Epithelial cell of proximal tubule (primary cell): ENCODE measurements around the gene SPEF2. TPM values are rescaled to one million over a fixed set of nuclear protein-coding genes. Genes with fewer than 3 reads are reported as not detected.

ENCODE experiments used
- DNase-seq: peaks from one replicate; pipeline ENCODE4 v3.0.0-alpha.2; 2011; ENCODE audit warnings: low read depth
- H3K4me3 ChIP-seq: 2 replicates; pipeline ENCODE4 v1.5.1; 2011; ENCODE audit warnings: low read depth, mild to moderate bottlenecking, low read length
- CTCF ChIP-seq: conservative IDR thresholded peaks from 2 replicates; pipeline ENCODE4 v1.5.1; 2012; ENCODE audit warnings: low read depth, mild to moderate bottlenecking, low read length
- total RNA-seq: library from RNA; depleted of rRNA; stranded (reverse); fragments of >200 nt; gene quantifications from 2 replicates; pipeline ENCODE4 v1.2.3, GENCODE V29; 2015

SPEF2 gene
- total RNA-seq, 1 donor from 2014 or later = 2.3 TPM

DNA sequence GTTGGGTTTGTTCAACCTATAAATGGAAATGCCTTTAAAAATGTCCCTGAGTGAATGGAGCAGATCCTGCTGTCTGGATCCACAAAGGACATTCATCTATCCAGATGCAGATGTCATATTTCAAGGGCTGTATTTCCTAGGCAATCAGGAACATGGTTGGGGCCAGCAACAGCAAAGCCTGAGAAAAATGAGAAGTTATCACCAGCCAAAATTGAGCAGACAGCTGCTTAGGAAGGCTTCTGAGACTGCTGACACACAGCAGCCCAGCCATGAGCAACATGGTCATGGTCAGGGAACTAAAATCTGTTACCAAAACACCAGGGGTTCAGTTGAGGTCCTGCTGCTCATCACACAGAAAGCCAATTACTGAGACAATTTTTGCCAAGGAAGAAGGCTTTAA, 229.8 kb downstream of the SPEF2 start:
- TF ChIP-seq CTCF = no peak
- no peak overlapping the region for H3K4me3 ChIP-seq
- DNase-seq = no peak

DNA sequence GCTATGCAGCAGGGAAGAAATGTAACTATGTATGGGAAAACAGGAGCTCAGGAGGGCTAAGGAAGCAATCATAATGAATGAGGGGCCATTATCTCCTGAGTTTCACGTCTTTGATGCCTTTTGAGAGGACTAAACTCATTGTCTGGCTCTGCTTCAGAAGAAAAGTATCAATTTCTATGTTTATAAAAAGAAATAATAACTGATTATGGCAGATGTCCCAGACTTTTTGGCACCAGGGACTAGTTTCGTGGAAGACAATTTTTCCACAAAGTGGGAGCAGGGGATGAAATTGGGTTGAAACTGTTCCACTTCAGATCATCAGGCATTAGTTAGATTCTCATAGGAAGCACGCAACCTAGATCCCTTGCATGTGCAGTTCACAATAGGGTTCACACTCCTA, 230.3 kb downstream of the SPEF2 start:
- no peak for DNase-seq
- H3K4me3 ChIP-seq = no peak overlapping the region
- no peak for TF ChIP-seq CTCF

- no peak overlapping the region for H3K4me3 ChIP-seq
- TF ChIP-seq CTCF = no peak
- no peak for DNase-seq
These were observed 232.2 kb downstream of the SPEF2 start for GRCh38 chr5:35849860-35850259.

DNA sequence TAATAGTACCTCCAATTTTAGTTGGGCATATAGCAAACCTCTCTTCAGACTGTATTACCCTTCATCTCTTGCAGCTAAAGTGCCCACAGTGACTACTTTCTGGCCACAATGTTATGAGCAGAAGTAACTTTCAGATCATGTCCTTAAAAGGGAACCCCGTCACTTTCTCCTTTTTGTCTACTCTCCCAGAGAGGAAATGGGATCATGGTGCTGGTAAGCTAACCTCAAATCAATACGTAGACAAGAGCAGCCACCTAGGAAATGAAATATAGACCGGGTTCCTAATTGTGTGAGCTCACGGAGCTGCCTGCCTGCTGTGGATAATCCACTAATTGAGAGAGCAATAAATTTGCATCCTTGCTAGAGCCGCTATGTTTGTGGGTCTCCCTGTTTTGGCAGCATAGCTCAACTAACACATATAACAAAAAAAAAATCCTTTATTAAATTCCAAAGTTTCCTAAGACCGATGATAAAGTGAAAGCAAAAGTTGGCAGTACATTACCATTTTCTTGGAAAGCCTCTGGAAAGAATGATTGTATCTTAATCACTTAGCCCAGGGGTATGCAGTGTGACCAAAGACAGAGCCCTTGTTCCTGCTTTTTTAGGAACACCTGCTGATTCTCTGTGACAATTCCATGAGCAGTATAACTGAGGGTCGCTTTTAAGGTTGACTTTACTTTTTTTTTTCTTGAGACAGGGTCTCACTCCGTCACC, 233.5 kb downstream of the SPEF2 start:
- no peak for TF ChIP-seq CTCF
- H3K4me3 ChIP-seq = no peak overlapping the region
- DNase-seq = no peak

- no peak overlapping the region for H3K4me3 ChIP-seq
- no peak for TF ChIP-seq CTCF
- no peak for DNase-seq
These were observed 234.5 kb downstream of the SPEF2 start for GRCh38 chr5:35852084-35852734.

DNA sequence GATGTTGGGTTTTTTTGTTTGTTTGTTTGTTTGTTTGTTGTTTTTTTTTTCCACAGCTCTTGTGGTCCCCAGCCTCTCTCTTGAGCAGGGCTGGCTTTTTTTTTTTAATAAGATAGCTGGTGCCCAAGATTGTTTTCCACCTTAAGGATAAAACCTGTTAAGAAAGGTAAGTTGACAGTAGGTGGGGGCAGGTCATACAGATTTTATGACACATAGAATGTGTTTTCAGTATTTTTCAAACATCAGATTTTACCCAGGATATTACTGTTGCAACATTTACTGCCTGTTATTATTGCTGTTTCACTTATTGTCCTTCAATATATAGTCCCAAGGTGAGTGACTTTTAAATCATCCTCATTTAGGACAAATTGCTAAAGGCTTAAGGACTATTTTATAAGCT, 235.1 kb downstream of the SPEF2 start:
- TF ChIP-seq CTCF = no peak
- no peak for DNase-seq
- H3K4me3 ChIP-seq = no peak overlapping the region

DNA sequence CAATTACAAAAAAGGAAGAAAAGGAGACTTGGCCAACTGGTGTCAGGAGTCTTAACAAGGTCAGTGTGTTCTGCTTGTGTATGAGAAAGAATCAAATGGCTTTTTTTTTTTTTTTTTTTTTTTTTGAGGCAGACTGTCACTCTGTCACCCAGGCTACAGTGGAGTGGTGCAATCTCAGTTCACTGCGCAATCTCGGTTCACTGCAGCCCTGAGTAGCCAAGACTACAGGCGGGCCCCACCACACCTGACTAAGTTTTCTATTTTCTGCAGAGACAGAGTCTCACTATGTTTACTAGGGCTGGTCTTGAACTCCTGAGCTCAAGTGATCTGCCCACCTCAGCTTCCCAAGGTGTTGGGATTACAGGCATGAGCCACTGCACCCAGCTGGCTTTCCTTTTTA, 236.0 kb downstream of the SPEF2 start:
- H3K4me3 ChIP-seq = no peak overlapping the region
- TF ChIP-seq CTCF = no peak
- no peak for DNase-seq
